Astrocyte of the hippocampus (primary cell): Measurements from ENCODE around the gene VAPB.
"Not testable (repeated sequence)": the region's sequence is repeated elsewhere in the genome, so short reads cannot be mapped to it uniquely, and the experiment has no call there.

Source experiments
- DNase-seq: peaks from one replicate; pipeline ENCODE4 v3.0.0; 2011; ENCODE audit warnings: low read depth, low spot score

Gene VAPB

GRCh38 chr20:58388882-58389323 lies at the start of gene VAPB:
Gene VAPB (plus strand): TSS chr20:58389229. CDS start chr20:58389460, 231 bp downstream.
- DNase-seq = peak; percentile 99

- no peak for DNase-seq
These were observed 49.3 kb upstream of the VAPB start for GRCh38 chr20:58339741-58340140.

GRCh38 chr20:58340151-58340550 lies 48.9 kb upstream of the VAPB start:
- DNase-seq = no peak

GRCh38 chr20:58340853-58341252 lies 48.2 kb upstream of the VAPB start:
- no peak for DNase-seq

GRCh38 chr20:58342104-58342945 lies 46.7 kb upstream of the VAPB start:
- peak; percentile 46 for DNase-seq

GRCh38 chr20:58344741-58345140 lies 44.3 kb upstream of the VAPB start:
- peak; percentile 17 for DNase-seq

- peak; percentile 25 for DNase-seq
These were observed 39.5 kb upstream of the VAPB start for GRCh38 chr20:58349570-58349969.

- DNase-seq = no peak
These were observed 36.6 kb upstream of the VAPB start for GRCh38 chr20:58352468-58352867.

- no peak for DNase-seq
These were observed 29.6 kb upstream of the VAPB start for GRCh38 chr20:58359441-58359840.

GRCh38 chr20:58360936-58361335 lies 28.1 kb upstream of the VAPB start:
- DNase-seq = no peak

GRCh38 chr20:58361481-58362205 lies 27.4 kb upstream of the VAPB start:
- DNase-seq = peak; percentile 28

- DNase-seq = no peak
These were observed 26.9 kb upstream of the VAPB start for GRCh38 chr20:58362206-58362516.

GRCh38 chr20:58362970-58363369 lies 26.1 kb upstream of the VAPB start:
- DNase-seq = no peak

- peak; percentile 29 for DNase-seq
These were observed 22.2 kb upstream of the VAPB start for GRCh38 chr20:58366866-58367265.

GRCh38 chr20:58372806-58373205 lies 16.2 kb upstream of the VAPB start:
- no peak for DNase-seq

GRCh38 chr20:58373296-58373695 lies 15.7 kb upstream of the VAPB start:
- DNase-seq = not testable (repeated sequence)

- DNase-seq = no peak
These were observed 14.8 kb upstream of the VAPB start for GRCh38 chr20:58374027-58374850.

GRCh38 chr20:58374906-58375758 lies 13.9 kb upstream of the VAPB start:
- peak; percentile 74 for DNase-seq

- no peak for DNase-seq
These were observed 13.2 kb upstream of the VAPB start for GRCh38 chr20:58375759-58376352.

- DNase-seq = no peak
These were observed 12.0 kb upstream of the VAPB start for GRCh38 chr20:58377017-58377416.
